GM19438 (cell line): ENCODE data around the gene MCAM.

Experiments
- ATAC-seq: cut with Tn5 transposase; IDR thresholded peaks from one replicate; pipeline ENCODE4 v1.9.1; 2021; ENCODE audit warnings: low read depth; ENCODE audit not compliant: unreplicated experiment

Gene MCAM

DNA sequence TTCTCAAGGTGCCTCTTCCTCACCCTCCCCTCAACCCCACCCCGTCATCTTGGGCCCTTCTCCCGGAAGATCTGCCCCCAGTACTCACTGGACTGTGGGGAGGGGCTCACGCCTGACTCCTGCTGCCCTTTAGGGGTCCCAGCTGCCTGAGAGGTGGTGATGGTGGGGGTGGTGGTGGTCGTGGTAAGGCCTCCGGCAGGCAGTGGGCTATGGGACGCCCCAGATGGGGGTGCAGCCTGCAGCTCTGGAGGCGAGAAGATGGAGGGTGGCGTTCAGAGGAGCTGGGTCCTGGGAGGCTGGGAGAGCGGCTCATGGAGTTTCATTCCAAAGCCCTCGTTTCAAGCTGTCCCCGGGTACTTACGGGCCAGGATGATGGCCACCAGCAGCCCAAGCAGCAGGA lies 28.8 kb upstream of the MCAM start:
- ATAC-seq = no peak

GRCh38 chr11:119344291-119345010 lies 27.5 kb upstream of the MCAM start:
- ATAC-seq = no peak

DNA sequence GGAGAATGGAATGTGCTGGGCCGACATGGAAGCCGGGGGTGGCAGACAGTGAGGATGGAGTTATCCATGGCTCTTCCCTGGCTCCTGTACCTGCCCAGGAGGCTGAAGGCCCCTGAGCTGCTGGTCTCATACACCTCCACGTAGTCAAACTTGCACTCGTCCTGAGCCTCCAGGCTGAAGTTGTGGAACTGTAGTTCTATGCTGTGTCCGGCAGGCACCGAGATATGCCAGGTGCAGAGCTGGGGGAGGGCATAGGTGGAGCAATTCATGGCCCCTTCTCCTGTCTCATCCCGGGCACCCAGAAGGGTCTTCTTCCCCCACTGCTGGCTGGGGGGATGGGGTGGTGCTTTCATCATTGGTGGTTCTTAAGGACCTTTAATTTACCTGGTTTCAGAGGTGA lies 26.8 kb upstream of the MCAM start:
- ATAC-seq = no peak

DNA sequence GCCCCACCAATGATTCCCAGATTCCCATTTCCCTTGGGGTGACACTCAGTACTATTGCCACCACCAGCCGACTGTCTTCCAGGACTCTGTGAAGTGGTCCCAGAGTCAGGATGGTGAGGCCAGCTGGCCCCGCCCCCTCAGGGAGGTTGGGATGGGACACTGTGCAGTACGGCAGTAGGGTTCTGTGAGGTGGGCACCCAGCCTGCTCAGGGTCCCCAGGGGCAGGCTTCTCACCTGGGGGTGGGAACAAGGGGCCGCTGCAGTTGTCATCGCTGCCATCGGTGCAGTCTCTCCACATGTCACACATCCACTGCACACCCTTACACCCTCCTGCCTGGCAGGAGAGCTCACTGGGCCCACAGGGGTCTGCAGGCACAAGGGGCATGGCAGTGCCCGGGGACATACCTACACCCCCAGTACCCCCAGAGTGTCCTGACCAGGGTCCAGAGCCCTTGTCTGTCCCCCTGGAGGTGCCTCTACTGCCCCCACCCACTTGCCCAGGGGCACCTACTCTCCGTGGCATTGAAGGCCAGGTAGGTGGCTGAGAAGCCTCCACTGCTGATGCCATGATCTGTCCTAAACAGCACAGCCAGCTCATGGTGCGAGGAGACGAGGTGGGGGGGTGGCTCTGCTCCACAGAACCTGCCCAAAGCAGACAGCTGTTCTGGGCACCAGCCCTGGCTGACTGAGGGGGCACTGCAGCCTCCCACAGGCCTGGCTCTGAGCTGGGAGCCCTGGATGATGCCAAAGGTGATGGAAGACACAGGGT lies 25.6 kb upstream of the MCAM start:
- no peak for ATAC-seq

DNA sequence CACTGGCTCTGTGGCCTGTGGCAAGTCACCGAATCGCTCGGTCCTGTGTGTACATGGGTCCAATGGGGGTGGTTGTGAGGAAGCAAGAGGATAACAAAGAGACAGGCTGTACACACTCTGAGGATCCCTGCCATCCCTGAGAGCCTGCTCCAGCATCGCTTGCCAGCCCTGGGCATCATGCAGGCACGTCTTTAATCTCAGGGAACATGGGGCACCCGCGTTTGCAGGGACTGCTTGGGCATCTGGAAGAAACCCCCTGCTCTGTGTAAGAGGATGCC lies 25.0 kb upstream of the MCAM start:
- ATAC-seq = no peak

GRCh38 chr11:119341222-119342022 lies 24.5 kb upstream of the MCAM start:
- no peak for ATAC-seq

DNA sequence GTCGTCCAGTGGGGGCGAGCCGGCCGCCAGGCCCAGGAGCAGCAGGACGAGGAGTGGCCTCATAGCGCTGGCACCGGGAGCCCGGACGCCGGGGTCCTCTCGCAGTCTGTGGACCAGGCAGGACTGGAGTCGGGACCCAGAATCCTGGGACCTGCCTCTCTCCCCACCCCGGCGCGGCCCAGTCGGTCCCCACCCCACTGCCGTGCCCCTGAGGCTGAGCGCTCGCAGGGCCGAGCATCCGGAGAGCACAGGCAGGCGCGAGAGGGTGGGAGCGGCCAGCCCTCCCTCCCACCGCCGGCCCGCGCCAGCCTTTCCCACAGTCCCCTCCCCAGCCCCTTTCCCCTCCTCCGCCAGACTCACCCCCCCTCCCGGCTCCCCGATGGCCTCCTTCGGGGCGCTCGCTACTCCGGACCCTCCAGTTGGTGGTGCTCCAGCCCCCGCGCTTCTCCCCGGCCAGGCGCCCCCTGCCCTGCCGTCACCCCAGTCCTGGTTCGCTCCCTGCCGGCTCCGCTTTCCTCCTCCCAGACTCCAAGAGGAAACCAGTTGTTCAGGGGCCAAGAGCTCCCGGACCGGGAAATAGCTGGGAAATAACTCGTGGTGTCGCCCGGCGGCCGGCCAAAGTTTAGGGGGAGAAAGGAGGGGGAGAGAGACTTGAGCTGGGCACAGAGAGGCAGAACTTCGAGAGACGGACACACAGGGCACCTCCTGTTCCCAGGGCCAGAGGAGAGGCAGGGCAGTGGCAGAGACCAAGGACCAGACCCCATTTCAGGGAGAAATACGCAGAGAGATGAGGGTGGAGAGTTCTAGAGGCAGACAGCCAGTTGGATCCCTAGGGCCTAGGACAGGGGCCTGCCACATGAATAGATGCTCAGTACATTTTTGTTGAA lies 23.6 kb upstream of the MCAM start, which contains the start of gene C1QTNF5:
Gene C1QTNF5 (minus strand): TSS at position 549 of the 887 bp plus-strand sequence. CDS start 486 bp downstream, at position 63.
- no peak for ATAC-seq

DNA sequence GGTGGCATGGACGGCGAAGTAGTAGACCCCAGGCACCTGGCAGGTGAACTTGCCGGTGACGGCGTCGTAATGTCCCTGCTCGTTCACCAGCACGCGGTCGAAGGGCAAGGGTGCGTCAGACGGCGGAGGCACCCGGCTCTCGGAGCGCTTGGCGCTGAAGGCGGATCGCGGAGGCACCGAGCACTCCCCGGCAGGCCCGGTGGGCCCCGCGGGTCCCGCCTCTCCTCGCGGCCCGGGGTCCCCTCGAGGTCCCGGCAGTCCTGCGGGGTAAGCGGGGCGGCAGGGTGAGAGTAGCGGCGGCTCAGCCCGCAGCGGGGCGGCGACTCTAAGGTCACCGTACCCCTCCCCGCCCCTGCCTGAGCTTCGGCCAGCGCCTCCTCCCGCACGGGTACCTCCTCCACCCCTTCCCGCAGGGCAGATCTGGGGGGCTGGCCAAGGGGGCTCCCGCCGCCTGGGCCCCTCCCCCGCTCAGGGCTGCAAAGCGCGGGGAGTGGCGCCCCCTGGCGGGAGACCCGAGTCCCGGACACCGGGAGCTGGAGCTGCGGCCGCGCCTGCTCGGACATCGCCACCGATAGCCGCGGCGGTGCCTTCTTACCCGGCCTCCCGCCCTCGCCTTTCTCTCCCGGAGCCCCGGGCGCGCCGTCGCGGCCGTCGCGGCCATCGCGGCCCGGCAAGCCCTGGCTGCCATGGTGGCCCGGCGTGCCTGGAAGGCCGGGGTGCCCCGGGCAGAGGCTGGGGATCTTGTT lies 22.8 kb upstream of the MCAM start:
- ATAC-seq = no peak

GRCh38 chr11:119338965-119339588 lies 22.1 kb upstream of the MCAM start:
- no peak for ATAC-seq

GRCh38 chr11:119338318-119338890 lies 21.5 kb upstream of the MCAM start:
- no peak for ATAC-seq

DNA sequence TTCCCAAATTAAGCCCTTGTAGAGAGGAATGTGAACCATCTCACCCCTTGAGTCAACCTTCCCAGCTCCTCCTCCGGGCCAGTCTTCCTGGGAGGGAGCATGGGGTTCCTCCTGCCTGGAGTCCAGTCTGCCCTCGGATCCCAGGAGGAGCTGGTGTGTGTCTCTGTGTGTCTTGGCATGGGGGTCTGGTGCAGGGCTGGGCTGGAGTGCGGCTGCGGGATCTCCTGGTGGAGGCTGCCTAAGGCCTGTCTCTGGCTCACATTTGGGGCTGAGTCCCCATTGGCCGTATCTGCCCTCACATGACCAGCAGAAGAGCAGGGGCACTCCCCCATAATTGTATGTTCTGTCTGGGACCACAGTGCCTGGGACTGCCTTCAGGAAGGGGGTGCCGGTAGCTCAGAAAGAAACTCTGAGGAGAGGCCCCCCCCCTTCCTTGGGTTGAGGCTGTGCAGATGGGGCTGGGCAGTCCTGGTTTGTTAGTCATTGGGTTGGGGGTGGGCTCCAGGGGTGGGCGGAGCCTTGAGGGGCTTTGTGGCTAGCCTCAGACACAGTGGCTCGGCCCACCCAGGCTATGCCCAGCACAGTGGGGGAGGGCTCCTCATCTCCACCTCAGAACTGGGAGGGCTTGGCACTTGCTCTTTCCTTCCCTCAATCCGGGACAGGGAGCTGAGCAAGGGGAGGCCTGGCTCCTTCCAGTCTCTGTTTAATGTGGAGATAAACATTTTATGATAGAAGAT lies 20.8 kb upstream of the MCAM start:
- ATAC-seq = no peak

DNA sequence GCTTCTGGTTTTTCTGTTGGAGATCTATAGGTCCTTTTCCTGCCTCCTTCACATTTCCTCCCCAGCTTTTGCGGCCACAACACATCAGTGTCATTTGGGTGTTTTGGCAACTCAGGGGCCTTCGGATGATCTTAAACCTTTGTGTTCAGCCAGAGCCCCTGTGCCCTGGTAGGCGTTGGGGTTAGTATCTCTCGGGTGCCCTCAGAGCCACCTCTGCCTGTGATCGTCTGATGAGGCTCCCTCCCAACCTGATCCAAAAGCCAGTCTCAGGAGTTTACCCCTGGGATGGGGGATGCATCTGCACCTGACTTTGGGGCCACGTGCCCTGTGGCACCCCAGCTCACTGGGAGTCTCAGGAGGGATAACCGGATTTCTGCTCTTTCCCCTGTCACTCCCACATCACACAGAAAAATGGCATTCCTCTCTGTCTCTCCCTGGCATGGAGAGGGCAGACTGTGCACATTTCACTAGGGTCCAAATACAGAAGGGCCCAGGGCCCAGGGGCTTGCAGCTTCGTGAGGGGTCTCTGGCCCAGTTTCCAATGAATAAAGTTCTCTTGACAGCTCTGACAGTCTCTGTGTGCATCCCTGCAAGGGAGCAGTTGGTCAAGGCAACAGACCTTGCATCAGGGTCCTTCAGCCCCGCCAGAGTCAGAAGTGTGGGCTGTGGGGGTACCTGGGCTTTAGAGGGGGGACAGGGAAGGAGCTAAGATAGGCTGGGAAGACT lies 20.0 kb upstream of the MCAM start:
- ATAC-seq = no peak

DNA sequence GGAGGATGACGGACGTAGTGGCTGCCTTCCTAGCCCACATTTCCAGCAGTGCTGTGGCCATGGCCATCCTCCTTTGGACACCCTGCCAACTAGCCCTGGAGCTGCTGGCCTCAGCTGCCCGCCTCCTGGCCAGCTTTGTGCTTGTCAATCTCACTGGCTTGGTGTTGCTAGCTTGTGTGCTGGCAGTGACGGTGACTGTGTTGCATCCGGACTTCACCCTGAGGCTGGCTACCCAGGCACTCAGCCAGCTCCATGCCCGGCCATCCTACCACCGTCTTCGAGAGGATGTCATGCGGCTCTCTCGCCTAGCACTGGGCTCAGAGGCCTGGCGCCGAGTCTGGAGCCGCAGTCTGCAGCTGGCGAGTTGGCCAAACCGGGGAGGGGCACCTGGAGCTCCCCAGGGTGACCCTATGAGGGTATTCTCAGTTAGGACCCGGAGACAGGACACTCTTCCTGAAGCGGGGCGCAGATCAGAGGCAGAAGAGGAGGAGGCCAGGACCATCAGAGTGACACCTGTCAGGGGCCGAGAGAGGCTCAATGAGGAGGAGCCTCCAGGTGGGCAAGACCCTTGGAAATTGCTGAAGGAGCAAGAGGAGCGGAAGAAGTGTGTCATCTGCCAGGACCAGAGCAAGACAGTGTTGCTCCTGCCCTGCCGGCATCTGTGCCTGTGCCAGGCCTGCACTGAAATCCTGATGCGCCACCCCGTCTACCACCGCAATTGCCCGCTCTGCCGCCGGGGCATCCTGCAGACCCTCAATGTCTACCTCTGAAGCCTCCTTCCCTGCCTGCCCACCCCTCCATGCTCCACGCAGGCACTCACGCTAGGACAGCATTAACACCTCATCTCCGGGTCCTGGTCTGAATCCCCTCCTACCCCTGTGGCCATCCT lies 19.0 kb upstream of the MCAM start:
- no peak for ATAC-seq

GRCh38 chr11:119335091-119335654 lies 18.2 kb upstream of the MCAM start:
- no peak for ATAC-seq

DNA sequence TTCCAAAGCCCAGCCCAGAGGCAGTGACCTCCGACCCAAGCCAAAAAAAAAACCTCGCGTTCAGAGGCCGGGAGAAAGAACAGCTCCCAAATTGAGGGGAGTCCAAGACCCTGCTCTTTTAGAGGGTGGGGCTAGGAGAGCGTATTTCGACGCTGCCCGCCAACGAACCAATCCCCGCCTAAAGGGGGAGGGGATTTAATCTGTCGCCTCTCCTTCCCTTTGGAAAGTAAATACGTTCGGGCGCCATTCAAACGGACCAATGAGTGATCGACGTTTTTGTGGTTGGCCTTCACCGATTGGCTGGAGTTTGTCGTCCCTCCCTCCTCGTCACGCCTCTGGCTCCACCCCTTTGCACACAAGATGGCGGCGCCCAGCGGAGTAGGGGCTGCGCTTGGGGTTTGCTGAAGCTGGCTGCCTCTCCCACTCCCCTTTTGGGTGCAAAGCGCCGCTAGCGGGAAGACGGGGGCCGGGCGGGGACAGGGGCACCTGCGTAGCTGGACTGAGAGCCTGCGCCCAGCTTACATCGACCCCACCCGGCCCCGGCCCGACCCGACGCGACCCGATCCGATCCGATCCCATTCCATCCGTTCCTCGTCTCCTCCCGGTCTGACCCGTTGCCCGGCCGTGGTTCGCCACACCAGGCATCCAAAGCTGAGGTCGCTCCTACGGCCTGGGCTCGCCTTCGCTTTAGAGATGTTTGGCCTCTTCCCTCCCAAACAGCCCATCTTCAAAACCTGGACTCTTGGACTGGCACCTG lies 17.4 kb upstream of the MCAM start, which contains the start of gene RNF26:
Gene RNF26 (plus strand): TSS at position 354 of the 757 bp plus-strand sequence. CDS start 596 bp downstream, outside the sequence.
- ATAC-seq = peak; percentile 97
